Measurements from ENCODE around the gene ADCY3. TPM values are rescaled to one million over a fixed set of nuclear protein-coding genes. Genes with fewer than 3 reads are reported as not detected.

Gene ADCY3
- total and polyA plus RNA-seq, 2 experiments from 2014 or later: 9.1 to 47.4 TPM

- DNase-seq: peak; percentile 18
- Histone ChIP-seq H3K27ac (no peak overlapping the region), H3K4me1 (ENCODE audit: insufficient read depth) (peaks cover 12% of the 10 kb centered on the region), H3K9ac (no peak overlapping the region), H3K27me3 (replicated peaks; ENCODE audit: insufficient read depth) (no peaks in the 10 kb centered on the region), H3K4me3 (no peak overlapping the region), H3K9me2 (ENCODE audit: insufficient read depth) (no peaks in the 10 kb centered on the region), H3K4me2 (ENCODE audit: unreplicated experiment) (no peak overlapping the region), H4K20me1 (ENCODE audit: insufficient read depth) (no peaks in the 10 kb centered on the region), H3F3A (ENCODE audit: insufficient read depth) (0 out of 2 replicates have a peak, but pooled peaks cover 9% of the 10 kb centered on the region), H3K79me2 (ENCODE audit: insufficient read depth) (no peaks in the 10 kb centered on the region), H3K9me3 (ENCODE audit: low read depth) (no peaks in the 10 kb centered on the region), H2AFZ (no peak overlapping the region), H3K36me3 (ENCODE audit: low read depth) (no peaks in the 10 kb centered on the region)
- WGBS, 2 experiments (ENCODE audit: low coverage in 1 of 2, low lambda C conversion rate in 2 of 2, missing lambda C conversion rate in 2 of 2): 79 to 80% methylated on average over 15 to 16 of the region's 16 CpGs
- in situ Hi-C loops (cut with MboI): no loop called here
- TF ChIP-seq EZH2phosphoT487 (IDR thresholded peaks at IDR 0.05; ENCODE audit: insufficient read depth, low read depth) (no peak), EZH2 (IDR thresholded peaks at IDR 0.05; ENCODE audit: insufficient read depth, poor library complexity, severe bottlenecking) (no peak)
Observed at GRCh38 chr2:24886691-24887304, 33.2 kb downstream of the ADCY3 start.

- no peaks in the 10 kb centered on the region for H3K9me3 ChIP-seq (ENCODE audit: low read depth)
- in situ Hi-C loops (cut with MboI): no loop called here
- WGBS, 2 experiments (ENCODE audit: low coverage in 1 of 2, low lambda C conversion rate in 2 of 2, missing lambda C conversion rate in 2 of 2): 84 to 86% methylated on average over 13 of the region's 13 CpGs
Observed at GRCh38 chr2:24886126-24886501, 33.9 kb downstream of the ADCY3 start.

GRCh38 chr2:24885221-24886125, 34.6 kb downstream of the ADCY3 start:
- H3K27me3 ChIP-seq (replicated peaks; ENCODE audit: insufficient read depth): no peaks in the 10 kb centered on the region
- peaks cover 12% of the 10 kb centered on the region for H3K4me1 ChIP-seq (ENCODE audit: insufficient read depth)
- H3K4me3 ChIP-seq: no peak overlapping the region
- TF ChIP-seq EZH2 (IDR thresholded peaks at IDR 0.05; ENCODE audit: insufficient read depth, poor library complexity, severe bottlenecking): no peak
- no peak for TF ChIP-seq EZH2phosphoT487 (IDR thresholded peaks at IDR 0.05; ENCODE audit: insufficient read depth, low read depth)
- H2AFZ ChIP-seq: no peak overlapping the region
- no peak overlapping the region for H3K9ac ChIP-seq
- no peaks in the 10 kb centered on the region for H3K79me2 ChIP-seq (ENCODE audit: insufficient read depth)
- H3K4me2 ChIP-seq (ENCODE audit: unreplicated experiment): no peak overlapping the region
- H3K9me2 ChIP-seq (ENCODE audit: insufficient read depth): no peaks in the 10 kb centered on the region
- no peak overlapping the region for H3K27ac ChIP-seq
- WGBS, 2 experiments (ENCODE audit: low coverage in 1 of 2, low lambda C conversion rate in 2 of 2, missing lambda C conversion rate in 2 of 2): 94 to 95% methylated on average over 11 of the region's 11 CpGs
- no peaks in the 10 kb centered on the region for H3K9me3 ChIP-seq (ENCODE audit: low read depth)
- H3F3A ChIP-seq (ENCODE audit: insufficient read depth): 0 out of 2 replicates have a peak, but pooled peaks cover 9% of the 10 kb centered on the region
- no peak for DNase-seq
- H4K20me1 ChIP-seq (ENCODE audit: insufficient read depth): no peaks in the 10 kb centered on the region
- in situ Hi-C loops (cut with MboI): no loop called here
- H3K36me3 ChIP-seq (ENCODE audit: low read depth): no peaks in the 10 kb centered on the region

More at GRCh38 chr2:24886126-24886501, 33.9 kb downstream of the ADCY3 start:
- H3K9ac ChIP-seq: no peak overlapping the region
- no peak for DNase-seq
- H3K4me3 ChIP-seq: no peak overlapping the region
- no peak overlapping the region for H2AFZ ChIP-seq
- no peaks in the 10 kb centered on the region for H3K9me2 ChIP-seq (ENCODE audit: insufficient read depth)
- TF ChIP-seq EZH2 (IDR thresholded peaks at IDR 0.05; ENCODE audit: insufficient read depth, poor library complexity, severe bottlenecking): no peak
- TF ChIP-seq EZH2phosphoT487 (IDR thresholded peaks at IDR 0.05; ENCODE audit: insufficient read depth, low read depth): no peak
- no peak overlapping the region for H3K27ac ChIP-seq
- H3F3A ChIP-seq (ENCODE audit: insufficient read depth): 0 out of 2 replicates have a peak, but pooled peaks cover 9% of the 10 kb centered on the region
- no peaks in the 10 kb centered on the region for H3K27me3 ChIP-seq (replicated peaks; ENCODE audit: insufficient read depth)
- no peak overlapping the region for H3K4me2 ChIP-seq (ENCODE audit: unreplicated experiment)
- no peaks in the 10 kb centered on the region for H4K20me1 ChIP-seq (ENCODE audit: insufficient read depth)
- H3K36me3 ChIP-seq (ENCODE audit: low read depth): no peaks in the 10 kb centered on the region
- peaks cover 12% of the 10 kb centered on the region for H3K4me1 ChIP-seq (ENCODE audit: insufficient read depth)
- no peaks in the 10 kb centered on the region for H3K79me2 ChIP-seq (ENCODE audit: insufficient read depth)

GRCh38 chr2:24883946-24884345, 36.1 kb downstream of the ADCY3 start:
- Histone ChIP-seq H3K79me2 (ENCODE audit: insufficient read depth) (no peaks in the 10 kb centered on the region), H3K4me3 (no peak overlapping the region), H3K27ac (no peak overlapping the region), H3K4me1 (ENCODE audit: insufficient read depth) (peaks cover 12% of the 10 kb centered on the region), H3K9ac (peak overlapping the region; percentile 13; the same call in 1 of the 2 replicates), H3K9me3 (ENCODE audit: low read depth) (no peaks in the 10 kb centered on the region), H3K27me3 (replicated peaks; ENCODE audit: insufficient read depth) (no peaks in the 10 kb centered on the region), H2AFZ (peak overlapping the region; percentile 55), H3K36me3 (ENCODE audit: low read depth) (no peaks in the 10 kb centered on the region), H3K4me2 (ENCODE audit: unreplicated experiment) (no peak overlapping the region), H3F3A (ENCODE audit: insufficient read depth) (0 out of 2 replicates have a peak, but pooled peaks cover 9% of the 10 kb centered on the region), H3K9me2 (ENCODE audit: insufficient read depth) (no peaks in the 10 kb centered on the region), H4K20me1 (ENCODE audit: insufficient read depth) (no peaks in the 10 kb centered on the region)
- DNase-seq: peak; percentile 70
- in situ Hi-C loops (cut with MboI): no loop called here
- TF ChIP-seq EZH2 (IDR thresholded peaks at IDR 0.05; ENCODE audit: insufficient read depth, poor library complexity, severe bottlenecking) (no peak), EZH2phosphoT487 (IDR thresholded peaks at IDR 0.05; ENCODE audit: insufficient read depth, low read depth) (no peak)
- WGBS, 2 experiments (ENCODE audit: low coverage in 1 of 2, low lambda C conversion rate in 2 of 2, missing lambda C conversion rate in 2 of 2): 47 to 49% methylated on average over 4 of the region's 4 CpGs

All from GM23248 (cell line).